HG03521 (cell line): ENCODE measurements around the gene SIRT6.
"Not testable (repeated sequence)": the region's sequence is repeated elsewhere in the genome, so short reads cannot be mapped to it uniquely, and the experiment has no call there.

ENCODE experiments used
- ATAC-seq: cut with Tn5 transposase; IDR thresholded peaks from one replicate; pipeline ENCODE4 v1.9.1; 2021; ENCODE audit warnings: mild to moderate bottlenecking, moderate library complexity; ENCODE audit not compliant: unreplicated experiment

Gene SIRT6

GRCh38 chr19:4138445-4138844 lies 43.9 kb downstream of the SIRT6 start:
- ATAC-seq: no peak

GRCh38 chr19:4136680-4137088 lies 45.7 kb downstream of the SIRT6 start:
- no peak for ATAC-seq

- ATAC-seq: not testable (repeated sequence)
These were observed 47.0 kb downstream of the SIRT6 start for GRCh38 chr19:4135386-4135785.

- ATAC-seq: no peak
These were observed 48.0 kb downstream of the SIRT6 start for GRCh38 chr19:4134351-4134750.

- no peak for ATAC-seq
These were observed 51.5 kb downstream of the SIRT6 start for GRCh38 chr19:4130744-4131438.

- not testable (repeated sequence) for ATAC-seq
These were observed 53.3 kb downstream of the SIRT6 start for GRCh38 chr19:4129050-4129449.

GRCh38 chr19:4127322-4127721 lies 55.0 kb downstream of the SIRT6 start:
- not testable (repeated sequence) for ATAC-seq

- ATAC-seq: no peak
These were observed 57.7 kb downstream of the SIRT6 start for GRCh38 chr19:4124638-4125037.
